K562 (cell line): ENCODE results near the gene EXOC2. TPM values are rescaled to one million over a fixed set of nuclear protein-coding genes. Genes with fewer than 3 reads are reported as not detected.
A peak's percentile ranks its signal among the peaks of the same experiment; 100 is the strongest.

Experiments used
- CREB1 ChIP-seq, 2 experiments: sonication (generic) in 1 of 2; formaldehyde crosslinking in 1 of 2; IDR thresholded peaks; 2 replicates each; pipeline versions ENCODE4 v1.6.1 to v1.8.0; 2012 to 2022; ENCODE audit warnings: inconsistent platforms in 1 of 2, mild to moderate bottlenecking in 1 of 2, missing genetic modification reagents in 1 of 2, moderate library complexity in 1 of 2
- HNRNPL ChIP-seq: fragments of 200-400 bp; formaldehyde crosslinking; IDR thresholded peaks from 2 replicates; pipeline ENCODE4 v1.6.1; 2017; ENCODE audit warnings: low read depth, mild to moderate bottlenecking, low read length
- JUN ChIP-seq, 2 experiments: sonication (generic) in 1 of 2; formaldehyde crosslinking in 1 of 2; IDR thresholded peaks; 2 replicates each; pipeline versions ENCODE4 v1.6.1 to v1.8.0; 2012 to 2022; ENCODE audit warnings: borderline replicate concordance in 2 of 2, mild to moderate bottlenecking in 2 of 2, improper control_type of control experiment in 1 of 2, low read depth in 1 of 2, low read length in 1 of 2, missing genetic modification reagents in 1 of 2
- MTF1 ChIP-seq: fragments of 250-450 bp; sonication (Bioruptor Pico); IDR thresholded peaks from 2 replicates; pipeline ENCODE4 v1.9.0; 2021; ENCODE audit warnings: moderate library complexity, mild to moderate bottlenecking, inconsistent platforms, borderline replicate concordance
- NEUROD1 ChIP-seq: fragments of 150-350 bp; IDR thresholded peaks from 2 replicates; pipeline ENCODE4 v1.6.1; 2014; ENCODE audit warnings: borderline replicate concordance, low read length, low read depth; ENCODE audit not compliant: partially characterized antibody
- PCBP1 ChIP-seq: fragments of 200-400 bp; formaldehyde crosslinking; IDR thresholded peaks from 2 replicates; pipeline ENCODE4 v1.6.1; 2018; ENCODE audit warnings: mild to moderate bottlenecking, low read depth, low read length; ENCODE audit not compliant: poor library complexity, severe bottlenecking
- RBM22 ChIP-seq: fragments of 200-400 bp; formaldehyde crosslinking; IDR thresholded peaks from 2 replicates; pipeline ENCODE4 v1.6.1; 2018; ENCODE audit warnings: low read length, low read depth; ENCODE audit not compliant: poor library complexity, severe bottlenecking
- SIN3A ChIP-seq, 2 experiments: fragments of 150-350 bp in 1 of 2; IDR thresholded peaks; 2 replicates each; pipeline ENCODE4 v1.6.1; 2011 to 2016; ENCODE audit warnings: borderline replicate concordance in 2 of 2, low read depth in 2 of 2, low read length in 2 of 2, mild to moderate bottlenecking in 2 of 2, moderate library complexity in 2 of 2; ENCODE audit not compliant: control insufficient read depth in 1 of 2
- SNIP1 ChIP-seq: fragments of 450-650 bp; IDR thresholded peaks from 2 replicates; pipeline ENCODE4 v1.7.1; 2017; ENCODE audit warnings: low read depth, mild to moderate bottlenecking
- TBL1XR1 ChIP-seq, 2 experiments: IDR thresholded peaks; 2 replicates each; pipeline ENCODE4 v1.6.1; 2012; ENCODE audit warnings: improper control_type of control experiment in 2 of 2, low read length in 2 of 2, mild to moderate bottlenecking in 1 of 2
- ZNF707 ChIP-seq: fragments of 250-450 bp; sonication (Bioruptor Pico); conservative IDR thresholded peaks from 2 replicates; pipeline ENCODE4 v1.8.0; 2022; ENCODE audit warnings: inconsistent platforms, mild to moderate bottlenecking, moderate library complexity
- polyA plus RNA-seq, 8 experiments: library from polyadenylated mRNA; depleted of rRNA in 4 of 8; stranded (reverse) in 5 of 8; unstranded in 3 of 8; fragments of >200 nt; fragmentation: Nextera tagmentation in 2 of 8; fragmentation: Illumina TruSeq in 1 of 8; extraction: Ambion mirVana in 2 of 8; extraction: Trizol in 1 of 8; gene quantifications; 2 replicates each; pipeline versions ENCODE4 v1.2.1 to v1.2.3, GENCODE V29; 2011 to 2014; ENCODE audit warnings: inconsistent platforms in 1 of 8, missing spikeins in 1 of 8
- total RNA-seq, 7 experiments: library from RNA; depleted of rRNA in 6 of 7; stranded (reverse); fragments of >200 nt in 6 of 7; fragmentation: Illumina TruSeq in 2 of 7; extraction: Trizol in 2 of 7; gene quantifications; 2 replicates each; pipeline versions ENCODE4 v1.2.1 to v1.2.3, GENCODE V29; 2011 to 2021; ENCODE audit warnings: low replicate concordance in 1 of 7
- TF ChIP-seq, protein P1 (sequence below): fragments of 450-650 bp; IDR thresholded peaks from 2 replicates; pipeline ENCODE4 v1.7.1; 2018; ENCODE audit warnings: mild to moderate bottlenecking, low read depth; ENCODE audit not compliant: partially characterized antibody
- TF ChIP-seq, protein P2 (sequence below): fragments of 250-450 bp; sonication (Bioruptor Pico); IDR thresholded peaks from 2 replicates; pipeline ENCODE4 v1.8.0; 2021; ENCODE audit warnings: mild to moderate bottlenecking, moderate library complexity
- TF ChIP-seq, protein P3 (sequence below): fragments of 450-650 bp; IDR thresholded peaks from one replicate; pipeline ENCODE4 v1.6.1; 2018; ENCODE audit warnings: mild to moderate bottlenecking, moderate library complexity; ENCODE audit not compliant: partially characterized antibody
- TF ChIP-seq, protein P4 (sequence below): fragments of 250-450 bp; sonication (Bioruptor Pico); IDR thresholded peaks from 2 replicates; pipeline ENCODE4 v1.5.1; 2021; ENCODE audit warnings: mild to moderate bottlenecking

EXOC2 gene
- total and polyA plus RNA-seq, 9 of the 15 experiments (the other 6 are each of a cell fraction or from before 2014, with no cell fraction given) = 12.2 to 30.2 (median 24.2) TPM

DNA sequence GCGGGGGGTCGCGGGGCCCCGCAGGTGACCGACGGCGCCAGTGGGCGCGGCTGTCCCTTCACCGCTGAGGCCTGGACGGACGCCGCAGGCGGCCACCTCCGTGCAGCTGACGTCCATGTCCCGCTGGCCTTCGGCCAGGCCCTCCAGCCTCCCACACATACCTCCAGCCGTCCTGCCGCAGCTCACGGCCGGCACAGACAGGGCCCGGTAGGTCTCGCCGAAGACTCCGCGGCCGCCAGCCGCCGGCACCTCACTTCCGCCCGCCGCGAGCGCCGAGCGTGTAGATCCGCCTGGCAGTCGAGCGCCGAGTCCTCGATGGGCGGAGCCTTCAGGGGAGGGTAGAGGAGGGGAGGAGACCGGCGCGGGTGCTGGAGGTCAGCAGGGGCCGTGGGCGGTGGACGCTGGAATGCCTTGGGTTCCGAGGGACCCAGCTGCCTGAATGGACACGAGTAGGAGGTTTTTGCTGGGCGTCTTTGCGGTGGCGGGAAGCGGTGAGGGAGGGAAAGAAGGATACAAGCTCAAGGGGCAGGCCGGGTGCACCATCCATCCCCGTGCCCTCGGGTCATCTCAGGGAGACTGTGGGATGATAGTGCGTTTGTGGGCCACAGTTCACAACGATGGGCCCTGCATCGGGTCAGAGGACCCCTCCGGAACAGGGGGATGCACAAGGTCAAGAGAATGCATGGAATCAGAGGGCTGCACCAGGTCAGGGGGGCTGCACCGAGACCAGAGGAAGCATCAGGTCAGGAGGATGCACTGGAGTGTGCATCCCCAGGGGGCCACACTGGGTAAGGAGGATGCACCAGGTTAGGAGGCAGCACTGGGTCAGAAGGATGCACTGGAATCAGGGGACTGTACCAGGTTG, at the start of gene EXOC2 (continued):
- TF ChIP-seq NEUROD1 (peak; percentile 54), SNIP1 (no peak), PCBP1 (peak; percentile 94), JUN (IDR thresholded peaks at IDR 0.05; ENCODE audit: borderline replicate concordance, low read depth, low read length) (peak; percentile 64; the same call in 1 of the 2 replicates), JUN (CRISPR knock-in tag; IDR thresholded peaks at IDR 0.05; ENCODE audit: borderline replicate concordance) (no peak; the same call in 1 of the 2 replicates), TBL1XR1 (IDR thresholded peaks at IDR 0.05; ENCODE audit: low read length in 2 of 2) (peak; percentile 66 to 67; a peak in 2 of 4 replicates), MTF1 (CRISPR knock-in tag) (no peak), HNRNPL (peak; percentile 57; the same call in 1 of the 2 replicates), CREB1 (IDR thresholded peaks at IDR 0.05) (peak; percentile 76), CREB1 (CRISPR knock-in tag; IDR thresholded peaks at IDR 0.05) (peak; percentile 83), ZNF707 (CRISPR knock-in tag) (no peak), RBM22 (peak; percentile 90), SIN3A (IDR thresholded peaks at IDR 0.05; ENCODE audit: borderline replicate concordance in 2 of 2, control insufficient read depth in 1 of 2, low read depth in 2 of 2, low read length in 2 of 2) (peak; percentile 93 to 94; a peak in 3 of 4 replicates)
- TF ChIP-seq, protein P1, sequence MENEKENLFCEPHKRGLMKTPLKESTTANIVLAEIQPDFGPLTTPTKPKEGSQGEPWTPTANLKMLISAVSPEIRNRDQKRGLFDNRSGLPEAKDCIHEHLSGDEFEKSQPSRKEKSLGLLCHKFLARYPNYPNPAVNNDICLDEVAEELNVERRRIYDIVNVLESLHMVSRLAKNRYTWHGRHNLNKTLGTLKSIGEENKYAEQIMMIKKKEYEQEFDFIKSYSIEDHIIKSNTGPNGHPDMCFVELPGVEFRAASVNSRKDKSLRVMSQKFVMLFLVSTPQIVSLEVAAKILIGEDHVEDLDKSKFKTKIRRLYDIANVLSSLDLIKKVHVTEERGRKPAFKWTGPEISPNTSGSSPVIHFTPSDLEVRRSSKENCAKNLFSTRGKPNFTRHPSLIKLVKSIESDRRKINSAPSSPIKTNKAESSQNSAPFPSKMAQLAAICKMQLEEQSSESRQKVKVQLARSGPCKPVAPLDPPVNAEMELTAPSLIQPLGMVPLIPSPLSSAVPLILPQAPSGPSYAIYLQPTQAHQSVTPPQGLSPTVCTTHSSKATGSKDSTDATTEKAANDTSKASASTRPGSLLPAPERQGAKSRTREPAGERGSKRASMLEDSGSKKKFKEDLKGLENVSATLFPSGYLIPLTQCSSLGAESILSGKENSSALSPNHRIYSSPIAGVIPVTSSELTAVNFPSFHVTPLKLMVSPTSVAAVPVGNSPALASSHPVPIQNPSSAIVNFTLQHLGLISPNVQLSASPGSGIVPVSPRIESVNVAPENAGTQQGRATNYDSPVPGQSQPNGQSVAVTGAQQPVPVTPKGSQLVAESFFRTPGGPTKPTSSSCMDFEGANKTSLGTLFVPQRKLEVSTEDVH = peak; percentile 64
- TF ChIP-seq, protein P2, sequence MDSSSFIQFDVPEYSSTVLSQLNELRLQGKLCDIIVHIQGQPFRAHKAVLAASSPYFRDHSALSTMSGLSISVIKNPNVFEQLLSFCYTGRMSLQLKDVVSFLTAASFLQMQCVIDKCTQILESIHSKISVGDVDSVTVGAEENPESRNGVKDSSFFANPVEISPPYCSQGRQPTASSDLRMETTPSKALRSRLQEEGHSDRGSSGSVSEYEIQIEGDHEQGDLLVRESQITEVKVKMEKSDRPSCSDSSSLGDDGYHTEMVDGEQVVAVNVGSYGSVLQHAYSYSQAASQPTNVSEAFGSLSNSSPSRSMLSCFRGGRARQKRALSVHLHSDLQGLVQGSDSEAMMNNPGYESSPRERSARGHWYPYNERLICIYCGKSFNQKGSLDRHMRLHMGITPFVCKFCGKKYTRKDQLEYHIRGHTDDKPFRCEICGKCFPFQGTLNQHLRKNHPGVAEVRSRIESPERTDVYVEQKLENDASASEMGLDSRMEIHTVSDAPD (CRISPR knock-in tag) = no peak
- TF ChIP-seq, protein P3, sequence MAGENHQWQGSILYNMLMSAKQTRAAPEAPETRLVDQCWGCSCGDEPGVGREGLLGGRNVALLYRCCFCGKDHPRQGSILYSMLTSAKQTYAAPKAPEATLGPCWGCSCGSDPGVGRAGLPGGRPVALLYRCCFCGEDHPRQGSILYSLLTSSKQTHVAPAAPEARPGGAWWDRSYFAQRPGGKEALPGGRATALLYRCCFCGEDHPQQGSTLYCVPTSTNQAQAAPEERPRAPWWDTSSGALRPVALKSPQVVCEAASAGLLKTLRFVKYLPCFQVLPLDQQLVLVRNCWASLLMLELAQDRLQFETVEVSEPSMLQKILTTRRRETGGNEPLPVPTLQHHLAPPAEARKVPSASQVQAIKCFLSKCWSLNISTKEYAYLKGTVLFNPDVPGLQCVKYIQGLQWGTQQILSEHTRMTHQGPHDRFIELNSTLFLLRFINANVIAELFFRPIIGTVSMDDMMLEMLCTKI = no peak
- TF ChIP-seq, protein P4, sequence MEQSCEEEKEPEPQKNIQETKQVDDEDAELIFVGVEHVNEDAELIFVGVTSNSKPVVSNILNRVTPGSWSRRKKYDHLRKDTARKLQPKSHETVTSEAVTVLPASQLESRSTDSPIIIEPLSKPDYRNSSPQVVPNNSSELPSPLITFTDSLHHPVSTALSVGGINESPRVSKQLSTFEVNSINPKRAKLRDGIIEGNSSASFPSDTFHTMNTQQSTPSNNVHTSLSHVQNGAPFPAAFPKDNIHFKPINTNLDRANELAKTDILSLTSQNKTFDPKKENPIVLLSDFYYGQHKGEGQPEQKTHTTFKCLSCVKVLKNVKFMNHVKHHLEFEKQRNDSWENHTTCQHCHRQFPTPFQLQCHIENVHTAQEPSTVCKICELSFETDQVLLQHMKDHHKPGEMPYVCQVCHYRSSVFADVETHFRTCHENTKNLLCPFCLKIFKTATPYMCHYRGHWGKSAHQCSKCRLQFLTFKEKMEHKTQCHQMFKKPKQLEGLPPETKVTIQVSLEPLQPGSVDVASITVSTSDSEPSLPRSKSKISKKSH (CRISPR knock-in tag) = no peak
